ENCODE measurements around the gene H1-8.
"Not testable (repeated sequence)": the region's sequence is repeated elsewhere in the genome, so short reads cannot be mapped to it uniquely, and the experiment has no call there.

DNA sequence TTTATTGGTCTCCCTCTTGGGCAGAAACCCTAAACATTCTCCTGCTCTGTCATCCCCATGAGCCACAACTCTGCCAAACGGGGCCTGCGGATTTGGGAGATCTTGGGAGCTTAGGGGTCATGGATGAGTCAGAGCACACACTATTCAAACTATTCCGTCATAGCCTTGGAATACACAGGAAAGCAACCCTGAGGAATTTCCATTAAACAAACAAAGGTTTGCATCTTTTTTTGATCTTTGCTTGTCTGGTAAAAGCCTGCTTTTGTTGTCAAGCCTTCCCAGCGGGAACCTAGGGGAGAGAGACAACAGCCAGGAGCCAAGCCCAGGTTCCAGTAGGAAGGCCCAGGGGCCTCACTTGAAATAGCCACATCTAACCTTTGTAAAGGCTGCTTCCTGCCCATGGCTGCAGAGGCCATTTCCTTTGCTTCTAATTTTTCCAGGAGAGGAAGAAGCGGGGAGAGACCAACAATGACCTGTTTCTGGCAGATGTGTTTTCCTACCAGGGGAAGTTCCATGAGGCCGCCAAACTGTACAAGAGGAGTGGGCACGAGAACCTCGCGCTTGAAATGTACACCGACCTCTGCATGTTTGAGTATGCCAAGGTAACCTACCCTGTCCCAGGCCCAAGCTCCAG, 47.9 kb upstream of the H1-8 start:
- TF ChIP-seq, protein P1, sequence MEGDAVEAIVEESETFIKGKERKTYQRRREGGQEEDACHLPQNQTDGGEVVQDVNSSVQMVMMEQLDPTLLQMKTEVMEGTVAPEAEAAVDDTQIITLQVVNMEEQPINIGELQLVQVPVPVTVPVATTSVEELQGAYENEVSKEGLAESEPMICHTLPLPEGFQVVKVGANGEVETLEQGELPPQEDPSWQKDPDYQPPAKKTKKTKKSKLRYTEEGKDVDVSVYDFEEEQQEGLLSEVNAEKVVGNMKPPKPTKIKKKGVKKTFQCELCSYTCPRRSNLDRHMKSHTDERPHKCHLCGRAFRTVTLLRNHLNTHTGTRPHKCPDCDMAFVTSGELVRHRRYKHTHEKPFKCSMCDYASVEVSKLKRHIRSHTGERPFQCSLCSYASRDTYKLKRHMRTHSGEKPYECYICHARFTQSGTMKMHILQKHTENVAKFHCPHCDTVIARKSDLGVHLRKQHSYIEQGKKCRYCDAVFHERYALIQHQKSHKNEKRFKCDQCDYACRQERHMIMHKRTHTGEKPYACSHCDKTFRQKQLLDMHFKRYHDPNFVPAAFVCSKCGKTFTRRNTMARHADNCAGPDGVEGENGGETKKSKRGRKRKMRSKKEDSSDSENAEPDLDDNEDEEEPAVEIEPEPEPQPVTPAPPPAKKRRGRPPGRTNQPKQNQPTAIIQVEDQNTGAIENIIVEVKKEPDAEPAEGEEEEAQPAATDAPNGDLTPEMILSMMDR (IDR thresholded peaks at IDR 0.05), result not testable (repeated sequence)
- not testable (repeated sequence) for TF ChIP-seq POLR2A (IDR thresholded peaks at IDR 0.05)

All from heart left ventricle (tissue), 13 donors.